NCI-H345 (cell line): ENCODE data around the gene SLC18A3.

Experiments
- DNase-seq: peaks from one replicate; lab custom pipeline; 2025; lab: John Stamatoyannopoulos, UW

SLC18A3 gene

DNA sequence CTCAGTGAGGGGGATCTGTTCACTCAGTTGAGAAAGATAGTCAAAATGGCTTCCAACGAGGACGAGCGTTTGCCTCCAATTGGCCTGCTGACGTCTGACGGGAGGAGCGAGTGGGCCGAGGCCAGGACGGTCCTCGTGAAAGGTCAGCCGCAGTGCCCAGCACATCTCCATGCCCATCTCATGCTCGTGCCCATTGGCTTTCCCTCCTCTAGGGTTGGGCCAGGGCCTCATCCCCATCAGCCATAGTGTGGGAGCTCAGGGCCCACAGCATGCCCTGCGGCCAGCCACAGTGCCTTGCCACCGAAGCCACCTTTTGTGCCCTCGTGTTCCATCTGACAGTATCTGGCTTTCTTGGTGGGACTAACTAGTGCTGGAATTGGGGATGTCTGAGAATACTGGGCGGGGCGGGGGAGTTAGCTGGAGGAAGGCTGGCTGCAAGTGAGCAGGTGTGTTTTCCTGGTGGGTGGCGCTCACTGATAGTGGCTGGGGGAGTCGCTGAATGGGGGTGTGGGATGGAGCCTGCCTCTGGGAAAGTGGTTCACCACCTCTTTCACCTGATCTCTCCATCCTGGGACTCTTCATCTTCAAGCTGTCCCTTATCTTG is 17.6 kb downstream of the SLC18A3 start:
- DNase-seq: no peak

DNA sequence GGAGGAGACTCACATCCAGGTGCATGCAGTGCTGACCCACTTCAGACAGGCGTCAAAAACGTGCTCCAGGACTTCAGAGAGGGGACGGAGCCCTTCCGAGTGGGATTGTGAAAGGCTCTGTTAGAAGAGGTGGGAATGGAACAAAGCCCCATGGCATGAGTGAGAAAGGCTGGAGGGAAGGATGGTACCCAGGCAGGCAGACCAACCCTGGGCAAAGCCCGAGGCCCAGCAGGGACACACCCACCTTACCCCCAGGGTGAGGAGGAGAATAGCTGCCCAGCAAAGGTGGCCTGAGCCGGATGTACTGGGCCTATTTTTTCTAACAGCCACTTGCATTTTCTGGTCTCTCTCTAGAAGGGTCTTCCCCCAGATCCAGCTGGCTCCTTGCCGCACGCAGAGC is 18.5 kb downstream of the SLC18A3 start:
- DNase-seq: no peak

DNA sequence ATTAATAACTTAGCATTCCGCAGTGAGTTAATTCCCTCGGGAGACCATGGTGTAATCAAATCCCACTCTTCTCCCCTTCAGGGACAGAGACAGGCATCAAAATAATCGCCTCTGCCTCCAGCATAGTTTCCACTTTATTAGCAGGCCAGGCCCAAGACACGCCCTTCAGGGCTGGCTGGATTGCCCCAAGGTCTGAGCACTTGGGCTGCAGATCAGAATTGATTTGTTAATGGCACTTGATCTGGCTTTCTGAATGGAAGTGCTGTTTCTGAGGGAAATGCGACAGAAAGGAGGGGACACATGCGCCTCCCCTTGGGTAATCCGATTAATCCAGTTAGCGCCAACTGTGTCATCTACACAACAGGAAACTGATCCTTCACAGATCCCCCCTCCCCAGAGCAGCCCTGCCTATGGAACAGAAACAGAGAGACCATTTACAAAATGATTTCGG is 19.3 kb downstream of the SLC18A3 start:
- DNase-seq: no peak

DNA sequence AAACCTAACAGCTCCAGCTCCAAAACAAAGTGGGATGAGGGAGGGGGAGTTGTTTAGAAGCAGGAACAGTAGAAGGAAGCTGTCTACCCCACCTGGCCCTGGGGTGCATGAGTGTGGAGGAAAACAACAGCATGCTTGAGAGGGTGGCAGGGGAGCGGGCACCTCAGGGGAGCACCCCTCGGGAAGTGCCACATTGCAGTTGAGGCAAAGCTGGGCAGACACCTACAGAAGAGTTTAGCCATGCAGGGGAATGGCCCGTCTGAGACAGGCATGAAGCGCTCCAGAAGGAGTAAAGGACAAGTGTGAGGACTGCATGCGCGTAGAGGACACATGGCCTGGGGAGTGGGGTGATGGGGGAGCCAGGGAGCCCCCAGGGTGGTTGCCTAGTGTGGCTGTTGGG is 21.9 kb downstream of the SLC18A3 start:
- no peak for DNase-seq

DNA sequence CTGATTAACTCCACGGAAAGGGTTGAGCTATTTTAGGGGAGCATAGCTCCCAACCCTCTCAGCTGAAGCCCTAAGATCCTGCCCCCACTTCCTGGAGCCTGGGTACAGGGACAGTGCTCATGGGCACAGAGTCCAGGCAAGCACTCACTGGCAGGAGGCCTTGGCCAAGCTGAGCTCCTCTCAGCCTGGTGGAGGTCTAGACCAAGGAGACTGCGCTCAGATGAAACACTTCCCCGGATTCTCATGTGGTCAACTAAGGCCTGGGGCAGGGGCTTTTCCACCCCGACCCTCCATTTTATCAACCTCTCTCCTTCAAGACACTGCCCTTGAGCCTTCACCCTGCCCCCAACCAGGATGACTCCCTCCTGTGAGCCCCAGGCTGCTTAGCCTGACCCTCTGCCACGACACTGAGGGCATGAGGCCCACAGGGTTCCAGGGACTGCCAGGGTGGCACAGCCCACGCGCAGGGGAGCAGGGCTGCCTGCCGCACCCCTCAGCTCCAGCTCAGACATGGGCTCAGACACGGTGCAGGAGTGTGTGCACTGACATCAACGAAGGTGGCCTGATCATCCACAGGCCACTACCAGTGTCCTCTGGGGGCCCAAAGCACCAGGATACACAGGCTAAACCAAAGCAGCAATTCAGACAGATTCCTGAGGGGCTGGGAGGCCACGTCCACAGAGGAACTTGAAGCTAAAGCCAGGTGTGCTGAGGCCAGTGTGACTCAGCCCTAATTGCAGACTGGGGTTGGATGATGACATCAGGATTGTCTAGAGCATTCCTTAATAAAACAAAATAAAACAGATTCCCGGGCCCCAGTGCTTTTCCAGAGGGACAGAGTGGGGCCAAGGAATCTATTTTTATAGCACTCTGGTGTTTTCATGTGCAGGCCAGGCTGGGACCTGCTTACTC is 22.6 kb downstream of the SLC18A3 start:
- no peak for DNase-seq

DNA sequence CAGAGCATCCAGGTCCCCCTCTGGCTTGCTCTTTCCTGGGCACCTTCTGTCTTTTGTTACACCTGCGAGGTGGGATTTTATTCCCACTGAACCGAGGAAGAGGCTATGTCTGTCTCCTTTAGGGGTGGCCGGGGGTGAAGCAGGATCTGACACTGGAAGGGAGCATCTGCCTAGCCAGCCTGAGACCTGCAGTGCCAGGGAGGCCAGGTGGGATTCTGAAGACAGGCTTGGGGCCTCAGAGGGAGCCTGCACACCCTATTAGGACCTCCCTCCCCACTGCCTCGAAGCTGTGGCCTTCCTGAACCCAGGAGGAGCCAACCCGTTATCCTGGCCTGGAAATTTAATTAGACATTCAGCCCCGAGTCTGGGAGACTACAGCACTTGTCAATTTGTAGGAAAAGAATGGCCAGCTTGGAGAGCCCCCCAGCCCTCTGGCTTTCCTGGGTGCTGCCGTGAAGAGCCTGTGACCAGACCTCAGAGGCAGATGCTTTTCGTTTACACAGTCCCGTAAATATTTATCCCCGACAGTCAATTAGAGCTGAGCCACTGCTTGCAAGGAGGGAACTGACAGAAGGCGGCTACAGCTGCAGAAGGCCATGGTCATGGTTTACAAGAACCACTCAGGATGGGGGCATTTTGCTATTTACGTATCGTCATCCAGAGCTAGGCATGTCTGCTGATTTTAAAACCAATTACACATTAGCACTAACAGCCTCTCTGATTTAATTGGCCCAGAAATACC is 23.4 kb downstream of the SLC18A3 start:
- no peak for DNase-seq

DNA sequence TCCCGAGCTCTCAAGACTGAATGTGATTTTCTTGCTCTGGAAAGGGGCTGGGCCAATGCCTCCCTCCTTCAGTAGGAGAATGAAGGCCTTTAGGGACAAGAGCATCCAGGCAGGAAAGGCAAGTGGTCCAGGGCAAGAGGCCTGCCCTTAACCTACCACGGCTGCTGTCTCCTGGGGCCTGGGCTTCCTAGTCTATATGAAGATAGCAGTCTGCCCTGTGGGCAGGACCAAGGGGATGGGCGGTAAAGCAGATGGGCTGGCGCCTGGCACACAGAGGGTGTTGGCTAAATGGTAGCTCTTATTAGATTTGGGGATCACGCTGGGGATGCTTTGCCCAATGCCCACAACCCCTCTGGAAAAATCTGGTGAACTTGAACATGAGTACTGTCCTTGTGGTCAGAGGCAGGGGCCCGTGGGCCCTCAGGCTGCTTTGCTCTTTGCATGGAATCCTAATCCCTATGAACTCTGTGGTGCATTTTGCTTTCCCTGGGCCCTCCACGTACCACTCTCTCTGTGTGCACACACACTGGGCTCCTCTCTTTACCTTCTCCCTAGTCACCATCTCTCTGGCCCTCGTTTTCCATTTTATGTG is 24.1 kb downstream of the SLC18A3 start:
- DNase-seq: no peak

DNA sequence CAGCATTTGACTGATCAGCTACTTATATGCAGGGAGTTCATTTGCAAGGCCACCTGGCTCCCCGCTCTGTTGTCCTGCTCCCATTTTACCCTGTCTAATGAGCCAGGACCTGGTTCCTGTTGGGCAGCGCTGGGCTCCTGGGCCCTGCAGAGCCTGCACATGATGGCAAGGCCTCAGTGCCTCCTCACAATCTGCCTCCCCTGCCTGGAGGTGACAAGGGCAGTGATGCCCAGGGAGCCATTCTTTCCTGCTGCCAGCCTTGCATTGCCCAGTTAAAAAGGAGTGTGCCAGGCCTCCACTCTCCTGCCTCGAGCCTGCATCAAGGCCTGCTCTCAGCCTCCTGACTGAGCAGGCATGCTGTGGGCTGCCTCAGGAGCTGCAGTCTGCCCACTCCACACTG is 32.2 kb downstream of the SLC18A3 start:
- DNase-seq: no peak

DNA sequence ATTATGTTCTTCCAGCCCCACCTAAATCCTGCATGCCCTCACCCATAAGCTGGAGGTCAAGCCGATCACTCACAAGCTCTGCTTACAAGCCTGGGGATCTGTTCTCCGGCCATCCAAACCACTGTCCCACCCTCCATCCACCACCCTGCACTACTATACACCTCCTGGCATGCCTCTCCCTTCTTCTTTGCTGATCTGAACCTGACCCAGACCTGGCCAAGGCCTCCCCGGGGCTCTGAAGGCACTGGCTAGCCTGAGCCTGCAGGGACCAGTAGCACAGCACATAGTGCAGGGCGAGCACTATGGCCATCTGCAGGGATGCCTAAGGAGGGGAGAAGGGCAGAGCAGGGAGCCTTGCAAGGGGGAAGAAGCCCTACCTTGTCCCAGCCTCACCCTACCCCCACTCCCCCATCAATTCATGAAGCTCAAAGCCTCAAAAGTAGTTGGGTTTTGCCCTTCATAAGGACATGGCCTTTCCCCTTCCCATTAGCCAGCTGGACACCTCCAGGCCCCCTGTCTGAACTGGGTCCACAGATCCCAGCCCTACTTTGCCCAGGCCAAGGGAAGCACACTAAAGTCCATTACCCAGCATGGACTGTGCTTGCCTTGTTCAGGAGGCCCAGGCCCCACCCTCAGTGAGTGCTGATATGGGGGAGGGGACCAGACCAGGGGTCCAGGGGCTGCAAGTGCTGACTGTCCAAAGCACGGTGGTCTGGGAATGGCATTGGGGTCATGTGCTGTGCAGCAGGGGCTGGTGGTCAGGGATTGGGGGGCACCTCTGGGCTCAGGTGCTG is 33.3 kb downstream of the SLC18A3 start:
- DNase-seq: no peak

DNA sequence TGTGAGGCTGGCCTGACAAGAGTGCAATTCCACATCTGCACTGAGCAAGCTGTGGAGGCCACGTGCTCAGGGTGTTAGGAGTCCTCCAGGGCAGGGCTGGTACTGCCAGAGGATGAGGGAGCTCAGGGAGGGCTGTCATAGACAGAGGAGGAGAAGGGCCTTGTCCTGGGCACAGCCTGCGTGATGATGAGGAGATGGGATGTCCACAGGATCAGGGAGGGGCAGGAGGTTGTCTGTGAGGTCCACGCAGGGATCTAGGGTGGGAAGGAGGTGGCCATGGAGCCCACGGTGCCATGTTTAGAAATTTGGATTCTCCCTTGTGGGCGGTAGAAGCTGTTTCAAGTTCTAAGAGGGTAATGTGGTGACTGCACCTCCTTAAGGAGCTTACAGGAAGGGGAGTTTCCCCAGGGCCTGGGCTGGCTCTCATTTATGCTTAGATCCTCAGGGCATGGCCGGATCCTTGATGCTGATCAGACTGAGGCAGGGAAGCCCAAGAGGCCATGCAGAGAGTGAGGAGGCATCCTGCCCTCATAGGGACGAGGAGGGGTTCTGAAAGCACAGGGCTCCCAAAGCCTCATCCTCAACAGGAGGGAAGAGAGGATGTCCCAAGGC is 34.0 kb downstream of the SLC18A3 start:
- no peak for DNase-seq

DNA sequence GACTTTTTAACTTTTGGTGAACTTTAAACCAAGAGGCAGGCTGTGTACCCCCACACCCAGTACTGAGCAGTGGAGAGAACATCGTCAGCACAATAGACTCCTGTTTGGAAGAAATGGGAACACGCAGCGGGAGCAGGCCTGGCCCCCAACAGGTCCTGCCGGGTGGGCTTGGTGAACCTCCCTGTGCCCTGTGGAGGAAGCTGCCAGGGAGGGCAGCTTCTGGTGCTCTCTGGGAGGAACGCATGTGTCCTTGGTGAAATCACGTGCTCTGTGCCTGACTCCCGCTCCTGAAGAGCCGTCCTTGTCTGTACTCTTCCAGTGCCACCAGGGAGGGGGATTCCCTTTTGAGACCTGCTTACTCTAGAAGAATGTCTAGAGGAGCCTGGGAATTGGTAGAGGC is 35.3 kb downstream of the SLC18A3 start:
- no peak for DNase-seq

DNA sequence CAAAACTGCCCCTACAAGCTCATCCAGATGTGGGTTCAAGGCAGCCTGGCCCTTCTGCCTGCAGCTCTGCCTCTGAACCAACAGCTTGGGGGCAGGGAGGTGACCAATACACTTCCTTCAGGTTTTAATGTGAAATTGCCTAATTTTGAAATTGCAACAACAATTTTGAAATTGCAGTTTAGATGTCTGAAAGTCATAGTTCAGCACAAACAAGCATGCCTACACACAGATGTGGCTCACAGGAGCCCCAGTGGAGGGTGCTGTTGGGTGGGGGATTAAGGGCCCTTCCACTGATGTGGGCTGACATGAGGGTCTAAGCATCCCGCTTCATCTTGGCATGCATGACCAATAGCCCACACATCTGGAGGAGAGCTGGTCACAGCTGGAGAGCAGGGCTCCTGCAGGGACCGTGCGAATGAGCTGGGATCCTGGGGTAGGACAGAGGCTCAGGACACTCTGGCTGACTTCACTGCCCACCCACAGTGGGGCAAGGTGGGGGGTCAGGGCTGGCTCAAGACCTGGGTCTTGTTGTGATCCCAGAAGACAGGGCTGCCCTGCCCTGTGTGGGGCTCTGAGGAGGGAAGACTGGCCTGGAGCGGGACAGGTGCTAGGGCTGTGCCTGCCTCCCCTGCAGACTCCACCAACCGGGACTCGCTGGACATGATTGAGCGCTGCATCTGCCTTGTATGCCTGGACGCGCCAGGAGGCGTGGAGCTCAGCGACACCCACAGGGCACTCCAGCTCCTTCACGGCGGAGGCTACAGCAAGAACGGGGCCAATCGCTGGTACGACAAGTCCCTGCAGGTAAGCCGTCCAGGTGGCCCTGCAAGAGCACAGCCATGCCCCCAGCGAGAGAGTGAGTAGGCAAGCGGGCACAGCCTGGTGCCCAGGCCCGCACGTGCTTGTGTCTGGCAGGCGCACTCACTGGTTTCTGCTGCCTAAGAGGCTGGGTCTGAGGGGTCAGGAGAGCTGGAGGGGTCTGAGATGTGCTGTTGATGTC is 36.1 kb downstream of the SLC18A3 start:
- DNase-seq: no peak

DNA sequence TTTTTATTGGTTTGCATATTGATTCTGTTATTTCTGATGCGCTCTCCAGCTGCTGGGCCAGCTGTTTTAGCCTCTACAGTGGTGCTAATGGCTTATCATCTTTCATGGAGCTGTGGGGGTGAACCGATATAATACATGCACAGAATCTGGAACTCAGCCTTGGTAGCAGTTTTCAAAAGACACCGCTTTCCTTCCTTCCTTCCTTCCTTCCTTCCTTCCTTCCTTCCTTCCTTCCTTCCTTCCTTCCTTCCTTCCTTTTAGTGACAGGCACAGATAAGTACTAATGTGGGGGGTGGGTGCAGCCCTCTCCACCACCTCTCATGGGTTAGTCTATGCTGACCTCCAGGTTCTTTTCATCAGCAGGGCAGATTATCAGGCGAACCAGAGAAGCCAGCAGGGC is 37.4 kb downstream of the SLC18A3 start:
- DNase-seq: no peak

DNA sequence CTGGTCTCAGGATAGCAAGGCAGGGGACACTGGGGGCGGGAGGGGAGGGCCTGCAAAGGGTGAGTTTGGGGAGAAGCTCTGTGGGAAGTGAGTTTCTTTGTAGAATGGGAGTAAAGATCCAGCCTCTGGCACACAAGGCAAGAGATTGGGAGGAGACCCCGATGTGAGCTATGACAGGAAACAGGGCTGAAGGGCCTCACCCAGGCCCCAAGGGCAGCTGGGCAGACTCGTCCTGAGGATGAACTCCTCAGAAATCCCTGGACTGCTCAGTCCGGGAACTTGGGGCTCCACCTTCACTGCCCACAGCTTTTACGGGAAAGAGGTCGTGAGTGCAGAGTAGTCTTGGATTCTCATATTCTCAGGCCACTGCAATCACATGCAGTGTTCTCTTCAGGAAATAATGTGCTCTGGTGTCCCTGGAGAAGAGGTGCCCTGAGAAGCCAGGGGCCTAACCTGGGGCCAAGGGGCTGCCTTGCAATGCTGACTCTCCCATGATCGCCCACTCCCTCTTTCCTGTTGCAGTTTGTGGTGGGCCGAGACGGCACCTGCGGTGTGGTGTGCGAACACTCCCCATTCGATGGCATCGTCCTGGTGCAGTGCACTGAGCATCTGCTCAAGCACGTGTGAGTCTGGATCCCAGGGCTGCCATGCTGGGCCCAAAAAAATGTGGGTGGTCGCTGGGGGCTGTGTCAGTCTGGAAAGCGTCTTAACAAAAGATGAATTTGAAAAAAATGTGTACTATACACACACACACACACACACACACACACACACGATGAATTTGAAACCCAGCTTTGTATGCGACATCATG is 38.1 kb downstream of the SLC18A3 start:
- DNase-seq: no peak

DNA sequence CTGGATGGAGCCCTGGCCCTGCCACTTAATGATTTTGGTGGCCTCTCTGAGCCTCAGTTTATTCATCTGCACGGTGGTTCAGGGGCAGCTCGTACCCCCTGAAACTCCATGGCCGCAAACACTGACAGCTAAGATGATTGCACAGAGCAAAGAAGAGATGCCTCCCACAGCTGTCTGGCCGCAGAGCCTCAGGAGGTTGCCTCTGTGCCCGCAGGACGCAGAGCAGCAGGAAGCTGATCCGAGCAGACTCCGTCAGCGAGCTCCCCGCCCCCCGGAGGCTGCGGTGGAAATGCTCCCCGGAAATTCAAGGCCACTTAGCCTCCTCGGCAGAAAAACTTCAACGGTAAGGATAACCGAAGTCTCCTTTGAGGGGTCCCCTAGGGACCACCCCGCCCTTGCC is 39.2 kb downstream of the SLC18A3 start:
- no peak for DNase-seq

DNA sequence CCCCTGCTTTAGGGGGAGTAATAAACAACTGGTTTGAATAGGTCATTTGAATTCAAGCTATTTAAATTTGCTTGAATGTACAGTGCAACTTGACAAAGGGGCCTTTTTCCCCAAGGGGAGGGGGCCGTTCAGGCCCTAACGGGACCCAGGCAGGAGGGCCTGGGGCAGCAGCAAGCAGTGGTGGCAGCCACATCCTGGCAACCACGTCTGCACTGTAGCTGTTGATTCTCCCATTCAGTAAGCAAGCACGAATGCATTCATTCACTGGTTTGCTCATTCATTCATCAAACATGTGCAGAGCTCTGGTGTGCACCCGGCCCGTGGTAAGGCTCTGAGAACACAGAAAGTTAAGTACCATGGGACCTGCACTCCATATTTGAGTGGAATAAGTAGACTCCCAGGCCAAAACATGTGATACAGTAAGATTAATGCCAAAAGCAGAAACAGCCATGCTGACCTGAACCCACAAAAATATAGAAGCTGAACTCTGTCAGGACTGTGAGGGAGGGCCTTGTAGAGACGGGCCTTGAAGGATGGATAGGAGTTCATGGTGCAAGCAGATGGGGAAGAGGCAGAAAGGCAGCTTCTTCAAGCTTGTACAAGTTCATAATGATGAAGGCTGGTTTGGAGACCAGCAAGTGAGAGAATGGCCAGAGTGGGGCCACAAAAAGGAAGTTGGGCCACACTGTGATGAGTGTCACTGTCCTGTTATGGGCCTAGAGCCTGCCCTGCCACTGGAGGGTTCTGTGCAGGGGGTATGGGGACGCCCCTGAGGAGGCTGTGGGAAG is 40.0 kb downstream of the SLC18A3 start:
- DNase-seq: no peak

DNA sequence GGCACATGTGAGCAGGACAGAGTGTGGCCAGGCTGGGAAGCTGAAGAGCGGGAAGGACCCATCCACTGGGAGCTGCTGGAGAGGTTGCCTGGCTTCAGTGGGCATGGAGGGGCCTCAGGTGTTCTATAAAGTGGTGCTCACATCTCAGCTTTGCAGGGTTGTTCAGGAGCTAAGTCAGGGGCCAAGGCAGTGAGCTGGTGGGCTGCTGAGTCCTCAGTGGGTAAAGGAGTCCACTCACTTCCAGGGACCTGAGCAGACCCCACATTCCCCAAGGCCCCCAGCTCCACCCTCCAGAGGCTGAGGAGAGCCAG is 40.6 kb downstream of the SLC18A3 start:
- DNase-seq: no peak

DNA sequence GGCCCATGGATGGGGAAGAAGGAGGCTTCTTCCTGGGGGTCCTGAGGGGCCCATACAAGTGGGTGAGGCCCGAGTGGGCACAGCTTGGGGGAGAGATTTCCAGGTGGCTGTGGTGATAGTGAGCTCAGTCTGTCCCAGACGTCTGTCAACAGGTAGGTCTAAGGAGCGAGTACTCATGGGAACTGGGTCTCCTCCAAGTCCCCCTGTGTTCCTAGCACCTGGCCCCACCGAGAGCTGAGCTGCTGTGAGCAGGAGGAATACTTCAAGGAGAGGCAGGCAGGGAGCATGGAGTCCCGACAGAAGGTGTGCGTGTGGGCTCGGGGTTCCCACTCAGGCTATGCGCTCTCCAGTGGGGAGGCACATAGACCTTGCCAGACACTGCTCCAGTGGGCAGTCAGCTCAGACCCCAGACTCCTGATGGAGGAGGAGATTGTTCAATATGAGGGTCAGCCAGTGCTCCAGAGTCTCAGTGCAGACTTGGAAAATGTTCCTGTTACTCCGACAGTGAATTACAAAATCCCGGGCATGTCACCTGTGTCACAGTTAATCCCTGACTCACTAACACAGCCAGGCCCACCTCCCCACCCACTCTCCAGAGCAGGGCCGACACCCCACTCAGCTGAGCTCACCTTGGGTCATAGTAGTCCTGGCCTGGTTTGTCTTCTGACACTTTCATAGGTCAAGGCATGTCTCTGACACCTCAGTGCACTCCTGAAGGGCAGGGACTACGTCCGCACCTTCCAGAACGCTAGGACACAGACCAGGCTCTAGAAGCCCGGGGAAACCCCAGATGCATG is 41.1 kb downstream of the SLC18A3 start:
- DNase-seq: no peak
